ENCODE measurements around the gene TBC1D28.
"Not testable (repeated sequence)": the region's sequence is repeated elsewhere in the genome, so short reads cannot be mapped to it uniquely, and the experiment has no call there.

The TBC1D28 gene

DNA sequence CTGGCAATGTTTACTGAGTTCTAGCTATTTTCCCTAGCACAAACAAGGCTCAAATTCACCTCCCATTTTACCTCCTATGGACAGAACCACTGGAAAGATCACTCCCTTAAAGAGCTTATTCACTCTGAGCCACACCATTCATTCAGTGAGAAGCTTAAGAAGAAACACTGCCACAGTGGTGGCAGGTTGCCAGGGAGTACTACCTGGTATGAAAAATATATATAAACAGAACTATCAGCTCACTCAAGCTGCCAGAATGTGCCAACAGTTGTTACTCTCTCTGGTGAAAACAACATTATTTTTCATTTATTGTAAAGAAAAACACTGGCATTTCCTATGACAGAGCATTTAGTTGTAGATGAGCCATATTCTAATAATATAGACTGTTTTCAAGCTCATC lies 31.2 kb downstream of the TBC1D28 start:
- not testable (repeated sequence) for DNase-seq (ENCODE audit: low read depth)

DNA sequence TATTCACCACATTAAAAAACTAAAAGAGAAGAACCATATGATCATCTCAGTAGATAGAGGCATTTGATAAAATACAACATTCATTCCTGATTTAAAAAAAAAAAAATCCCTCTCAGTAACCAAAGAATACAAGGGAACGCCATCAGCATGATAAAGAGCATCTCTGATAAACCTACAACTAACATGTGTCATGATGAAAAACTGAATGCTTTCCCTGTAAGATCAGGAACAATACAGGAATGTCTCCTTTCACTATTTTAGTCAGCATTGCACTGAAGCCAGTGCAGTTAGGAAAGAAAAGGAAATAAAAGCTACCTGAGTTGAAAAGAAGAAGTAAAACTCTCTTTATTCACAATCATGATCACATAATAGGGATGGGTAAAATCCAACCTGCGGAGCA lies 51.1 kb downstream of the TBC1D28 start:
- not testable (repeated sequence) for DNase-seq (ENCODE audit: low read depth)

All from stimulated activated CD8-positive, alpha-beta memory T cell treated with anti-CD3 and anti-CD28 coated beads, Interleukin-12 subunit alpha, Interleukin-12 subunit beta, amount 100 ng/mL, for 4 hours (primary cell).